ENCODE measurements around the gene PIK3C2G. TPM values are rescaled to one million over a fixed set of nuclear protein-coding genes. Genes with fewer than 3 reads are reported as not detected.
"Not testable (repeated sequence)": the region's sequence is repeated elsewhere in the genome, so short reads cannot be mapped to it uniquely, and the experiment has no call there.

Gene PIK3C2G
- total RNA-seq, 1 experiment from 2014 or later = not detected

GRCh38 chr12:18492372-18493025 is 231.2 kb downstream of the PIK3C2G start:
- POLR2A ChIA-PET = no interaction called here
- no peak for ATAC-seq

GRCh38 chr12:18496156-18496555 is 234.8 kb downstream of the PIK3C2G start:
- Histone ChIP-seq H3K4me3 (replicated peaks in 1 of 2; ENCODE audit: low read depth in 1 of 2, low read length in 2 of 2) (no peak overlapping the region), H3K79me2 (ENCODE audit: insufficient read depth, low read length) (no peaks in the 10 kb centered on the region), H2AFZ (ENCODE audit: low read depth, low read length, poor library complexity, severe bottlenecking) (no peak overlapping the region), H4K20me1 (ENCODE audit: insufficient read depth) (no peaks in the 10 kb centered on the region), H3K36me3 (ENCODE audit: control insufficient read depth in 1 of 2, insufficient read depth in 2 of 2, low read length in 2 of 2) (no peaks in the 10 kb centered on the region), H3K9me3 (ENCODE audit: control insufficient read depth in 1 of 2, insufficient read depth in 1 of 2, low read depth in 1 of 2, low read length in 2 of 2) (no peaks in the 10 kb centered on the region), H3K9me2 (ENCODE audit: insufficient read depth) (no peaks in the 10 kb centered on the region), H3K4me1 (ENCODE audit: control insufficient read depth in 1 of 2, insufficient read depth in 2 of 2, low read length in 2 of 2) (no peaks in the 10 kb centered on the region), H3K27ac (ENCODE audit: low read depth, low read length) (no peak overlapping the region), H3K27me3 (ENCODE audit: insufficient read depth, low read length) (no peaks in the 10 kb centered on the region), H3K9ac (ENCODE audit: low read length) (no peak overlapping the region), H3K4me2 (ENCODE audit: low read length) (no peak overlapping the region)
- BruUV-seq (replicated peaks) = no TSS peak
- ChIA-PET POLR2A (no interaction called here), RAD21 (ENCODE audit: low non-redundant PET in 1 of 2, low total read pairs in 2 of 2, uncharacterized antibody in 2 of 2, unreplicated experiment in 2 of 2) (no interaction called here), CTCF (no interaction called here)
- TF ChIP-seq ELF1 (IDR thresholded peaks at IDR 0.05; ENCODE audit: borderline replicate concordance, low read depth) = no peak
- ATAC-seq (no peak), DNase-seq (ENCODE audit: low read depth, low spot score) (no peak)
- intact Hi-C loops (cut with micrococcal nuclease) = no loop called here

More at GRCh38 chr12:18492372-18493025, 231.2 kb downstream of the PIK3C2G start:
- Histone ChIP-seq H3K27ac (ENCODE audit: low read depth, low read length) (no peak overlapping the region), H3K9me3 (ENCODE audit: control insufficient read depth in 1 of 2, insufficient read depth in 1 of 2, low read depth in 1 of 2, low read length in 2 of 2) (no peaks in the 10 kb centered on the region), H3K36me3 (ENCODE audit: control insufficient read depth in 1 of 2, insufficient read depth in 2 of 2, low read length in 2 of 2) (no peaks in the 10 kb centered on the region), H4K20me1 (ENCODE audit: insufficient read depth) (no peaks in the 10 kb centered on the region), H3K4me3 (replicated peaks in 1 of 2; ENCODE audit: low read depth in 1 of 2, low read length in 2 of 2) (no peak overlapping the region), H3K9ac (ENCODE audit: low read length) (no peak overlapping the region), H2AFZ (ENCODE audit: low read depth, low read length, poor library complexity, severe bottlenecking) (no peak overlapping the region), H3K4me2 (ENCODE audit: low read length) (no peak overlapping the region), H3K4me1 (ENCODE audit: control insufficient read depth in 1 of 2, insufficient read depth in 2 of 2, low read length in 2 of 2) (no peaks in the 10 kb centered on the region), H3K27me3 (ENCODE audit: insufficient read depth, low read length) (no peaks in the 10 kb centered on the region), H3K79me2 (ENCODE audit: insufficient read depth, low read length) (no peaks in the 10 kb centered on the region), H3K9me2 (ENCODE audit: insufficient read depth) (no peaks in the 10 kb centered on the region)
- no peak for TF ChIP-seq JUND (IDR thresholded peaks at IDR 0.05)
- TF ChIP-seq EZH2phosphoT487 (IDR thresholded peaks at IDR 0.05; ENCODE audit: borderline replicate concordance) = no peak
- no peak for TF ChIP-seq EGR1 (IDR thresholded peaks at IDR 0.05; ENCODE audit: low read depth)
- TF ChIP-seq CTCF (IDR thresholded peaks at IDR 0.05 in 2 of 3, conservative IDR thresholded peaks at IDR 0.05 in 1 of 3; ENCODE audit: borderline replicate concordance in 1 of 3, insufficient read depth in 1 of 3, low read depth in 2 of 3, low read length in 2 of 3) = no peak
- TF ChIP-seq SP1 (IDR thresholded peaks at IDR 0.05; ENCODE audit: low read depth) = no peak
- intact Hi-C loops (cut with micrococcal nuclease) = no loop called here
- BruUV-seq (replicated peaks) = no TSS peak
- ChIA-PET RAD21 (ENCODE audit: low non-redundant PET in 1 of 2, low total read pairs in 2 of 2, uncharacterized antibody in 2 of 2, unreplicated experiment in 2 of 2) (no interaction called here), CTCF (no interaction called here)
- DNase-seq (ENCODE audit: low read depth, low spot score) = no peak

GRCh38 chr12:18500160-18500574 is 238.8 kb downstream of the PIK3C2G start:
- not testable (repeated sequence) for BruUV-seq (replicated peaks)

More at GRCh38 chr12:18500160-18500574, 238.8 kb downstream of the PIK3C2G start:
- intact Hi-C loops (cut with micrococcal nuclease); H3K27me3 ChIP-seq (ENCODE audit: insufficient read depth, low read length); H2AFZ ChIP-seq (ENCODE audit: low read depth, low read length, poor library complexity, severe bottlenecking); H3K27ac ChIP-seq (ENCODE audit: low read depth, low read length); ATAC-seq; H3K79me2 ChIP-seq (ENCODE audit: insufficient read depth, low read length); POLR2A ChIA-PET; H3K4me3 ChIP-seq (replicated peaks in 1 of 2; ENCODE audit: low read depth in 1 of 2, low read length in 2 of 2); H3K9me3 ChIP-seq (ENCODE audit: control insufficient read depth in 1 of 2, insufficient read depth in 1 of 2, low read depth in 1 of 2, low read length in 2 of 2); CTCF ChIA-PET; H4K20me1 ChIP-seq (ENCODE audit: insufficient read depth); H3K9ac ChIP-seq (ENCODE audit: low read length); H3K9me2 ChIP-seq (ENCODE audit: insufficient read depth); H3K4me1 ChIP-seq (ENCODE audit: control insufficient read depth in 1 of 2, insufficient read depth in 2 of 2, low read length in 2 of 2); DNase-seq (ENCODE audit: low read depth, low spot score); H3K36me3 ChIP-seq (ENCODE audit: control insufficient read depth in 1 of 2, insufficient read depth in 2 of 2, low read length in 2 of 2); H3K4me2 ChIP-seq (ENCODE audit: low read length): not testable (repeated sequence)
- RAD21 ChIA-PET (ENCODE audit: low non-redundant PET in 1 of 2, low total read pairs in 2 of 2, uncharacterized antibody in 2 of 2, unreplicated experiment in 2 of 2) = interaction anchor here in 1 of 2 experiments (0.7 kb wide), 1 partner anchor 238 kb away, joined by 7 read pairs; no protein-coding TSS in a partner anchor

Measured in HCT116 (cell line).